ENCODE measurements around the gene FGD6.
"Not testable (repeated sequence)": the region's sequence is repeated elsewhere in the genome, so short reads cannot be mapped to it uniquely, and the experiment has no call there.

DNA sequence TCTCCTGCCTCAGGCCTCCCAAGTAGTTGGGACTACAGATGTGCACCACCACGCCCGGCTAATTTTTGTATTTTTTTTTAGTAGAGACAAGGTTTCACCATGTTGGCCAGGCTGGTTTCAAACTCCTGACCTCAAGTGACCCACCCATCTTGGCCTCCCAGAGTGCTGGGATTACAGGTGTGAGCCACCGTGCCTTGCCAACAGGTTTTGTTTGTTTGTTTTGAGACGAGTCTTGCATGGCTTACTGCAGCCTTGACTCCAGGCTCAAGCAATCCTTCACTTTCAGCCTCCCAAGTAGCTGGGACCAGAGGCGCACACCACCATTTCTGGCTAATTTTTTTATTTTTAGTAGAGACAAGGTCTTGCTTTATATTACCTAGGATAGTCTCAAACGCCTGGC, 23.9 kb upstream of the FGD6 start:
- TF ChIP-seq, protein P1, sequence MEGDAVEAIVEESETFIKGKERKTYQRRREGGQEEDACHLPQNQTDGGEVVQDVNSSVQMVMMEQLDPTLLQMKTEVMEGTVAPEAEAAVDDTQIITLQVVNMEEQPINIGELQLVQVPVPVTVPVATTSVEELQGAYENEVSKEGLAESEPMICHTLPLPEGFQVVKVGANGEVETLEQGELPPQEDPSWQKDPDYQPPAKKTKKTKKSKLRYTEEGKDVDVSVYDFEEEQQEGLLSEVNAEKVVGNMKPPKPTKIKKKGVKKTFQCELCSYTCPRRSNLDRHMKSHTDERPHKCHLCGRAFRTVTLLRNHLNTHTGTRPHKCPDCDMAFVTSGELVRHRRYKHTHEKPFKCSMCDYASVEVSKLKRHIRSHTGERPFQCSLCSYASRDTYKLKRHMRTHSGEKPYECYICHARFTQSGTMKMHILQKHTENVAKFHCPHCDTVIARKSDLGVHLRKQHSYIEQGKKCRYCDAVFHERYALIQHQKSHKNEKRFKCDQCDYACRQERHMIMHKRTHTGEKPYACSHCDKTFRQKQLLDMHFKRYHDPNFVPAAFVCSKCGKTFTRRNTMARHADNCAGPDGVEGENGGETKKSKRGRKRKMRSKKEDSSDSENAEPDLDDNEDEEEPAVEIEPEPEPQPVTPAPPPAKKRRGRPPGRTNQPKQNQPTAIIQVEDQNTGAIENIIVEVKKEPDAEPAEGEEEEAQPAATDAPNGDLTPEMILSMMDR (IDR thresholded peaks at IDR 0.05; ENCODE audit: insufficient read depth, low read length, poor library complexity, severe bottlenecking), result not testable (repeated sequence)
- not testable (repeated sequence) for TF ChIP-seq EZH2phosphoT487 (conservative IDR thresholded peaks at IDR 0.05; ENCODE audit: low read length)

Measured in SU-DHL-6 (cell line).